Colonic mucosa (tissue), 4 donors: ENCODE results near the gene ERI3. TPM values are rescaled to one million over a fixed set of nuclear protein-coding genes. Genes with fewer than 3 reads are reported as not detected.

Source experiments
- DNase-seq: peaks from one replicate; pipeline ENCODE4 v3.0.0-alpha.2; 2020
- H3K27ac ChIP-seq: fragments of 200-600 bp; one replicate; pipeline ENCODE4 v1.8.0; 2021
- H3K27me3 ChIP-seq: fragments of 200-600 bp; one replicate; pipeline ENCODE4 v1.8.0; 2021
- H3K36me3 ChIP-seq: fragments of 200-600 bp; one replicate; pipeline ENCODE4 v1.8.0; 2021
- H3K4me1 ChIP-seq: fragments of 200-600 bp; one replicate; pipeline ENCODE4 v1.8.0; 2021; ENCODE audit warnings: mild to moderate bottlenecking
- H3K4me3 ChIP-seq: fragments of 200-600 bp; one replicate; pipeline ENCODE4 v1.8.0; 2021
- H3K9ac ChIP-seq, 2 donors: one replicate each; pipeline ENCODE4 v1.7.0; 2013; ENCODE audit warnings: control low read depth in 2 of 2, low read depth in 2 of 2, low read length in 2 of 2
- H3K9me3 ChIP-seq: fragments of 200-600 bp; one replicate; pipeline ENCODE4 v1.8.0; 2021
- intact Hi-C: fragments of 100-400 bp; cut with DNase I; formaldehyde crosslinking; loops from one replicate; pipeline ENCODE4 v1.14.1; 2022
- total RNA-seq, 2 donors: library from RNA; stranded (reverse); fragmentation: NEBNext Ultra II Directional in 1 of 2; extraction: Animal tissue kit (Norgen Biotek cat#: 25700) in 1 of 2; gene quantifications; one replicate each; pipeline ENCODE4 v1.2.1, GENCODE V29; 2021
- TF ChIP-seq, protein P1 (sequence below): fragments of 200-600 bp; IDR thresholded peaks from one replicate; pipeline ENCODE4 v1.8.0; 2022; ENCODE audit warnings: antibody characterized with exemption, mild to moderate bottlenecking
- donor health status: healthy.
- donor health status: DM: no; HTN: no; CAD: no.
- donor health status: DM: no; HTN: no; CAD: no.

Gene ERI3
- total RNA-seq, 2 donors from 2014 or later = 29.7 to 58.2 TPM

DNA sequence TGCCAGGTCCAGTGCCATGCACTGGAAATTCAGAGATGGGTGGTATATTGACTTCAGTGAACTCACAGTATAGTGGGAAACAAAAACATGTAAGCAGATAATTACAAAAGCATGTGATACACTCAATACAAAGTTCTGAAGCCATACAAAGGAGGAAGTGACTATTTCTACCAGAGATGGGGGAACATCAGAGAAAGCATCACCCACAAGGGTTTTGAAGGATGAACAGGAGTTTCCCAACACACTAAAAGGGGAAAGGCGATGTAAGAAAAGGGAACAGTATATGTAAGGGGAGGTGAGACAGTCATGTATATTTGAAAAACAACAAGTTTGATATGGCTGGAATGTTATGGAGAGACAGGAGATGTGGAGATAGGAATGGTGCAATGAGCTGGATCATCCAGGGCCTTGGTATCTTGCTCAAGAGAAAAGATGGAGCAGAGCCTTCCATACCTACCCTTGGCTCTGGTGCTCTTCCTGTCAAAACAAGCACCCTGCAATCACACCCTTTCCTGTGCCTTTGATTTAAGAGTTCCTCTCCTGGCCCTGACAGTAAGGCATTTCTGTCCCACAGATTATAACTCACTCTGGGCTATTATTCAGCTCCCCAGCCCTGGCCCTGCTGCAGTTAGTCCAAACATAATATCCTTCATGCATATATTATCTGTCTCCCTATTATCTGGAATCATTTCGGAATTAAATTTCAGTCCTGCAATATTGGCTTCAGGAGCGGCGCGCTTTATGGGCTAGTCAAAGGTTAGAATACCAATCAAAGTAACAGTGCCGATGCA is 81.3 kb downstream of the ERI3 start:
- Histone ChIP-seq H3K9ac (no peak overlapping the region), H3K36me3 (no peaks in the 10 kb centered on the region), H3K9me3 (no peaks in the 10 kb centered on the region), H3K4me3 (no peak overlapping the region), H3K27ac (no peak overlapping the region), H3K4me1 (peaks cover 15% of the 10 kb centered on the region), H3K27me3 (no peaks in the 10 kb centered on the region)
- intact Hi-C loops = no loop called here
- TF ChIP-seq, protein P1, sequence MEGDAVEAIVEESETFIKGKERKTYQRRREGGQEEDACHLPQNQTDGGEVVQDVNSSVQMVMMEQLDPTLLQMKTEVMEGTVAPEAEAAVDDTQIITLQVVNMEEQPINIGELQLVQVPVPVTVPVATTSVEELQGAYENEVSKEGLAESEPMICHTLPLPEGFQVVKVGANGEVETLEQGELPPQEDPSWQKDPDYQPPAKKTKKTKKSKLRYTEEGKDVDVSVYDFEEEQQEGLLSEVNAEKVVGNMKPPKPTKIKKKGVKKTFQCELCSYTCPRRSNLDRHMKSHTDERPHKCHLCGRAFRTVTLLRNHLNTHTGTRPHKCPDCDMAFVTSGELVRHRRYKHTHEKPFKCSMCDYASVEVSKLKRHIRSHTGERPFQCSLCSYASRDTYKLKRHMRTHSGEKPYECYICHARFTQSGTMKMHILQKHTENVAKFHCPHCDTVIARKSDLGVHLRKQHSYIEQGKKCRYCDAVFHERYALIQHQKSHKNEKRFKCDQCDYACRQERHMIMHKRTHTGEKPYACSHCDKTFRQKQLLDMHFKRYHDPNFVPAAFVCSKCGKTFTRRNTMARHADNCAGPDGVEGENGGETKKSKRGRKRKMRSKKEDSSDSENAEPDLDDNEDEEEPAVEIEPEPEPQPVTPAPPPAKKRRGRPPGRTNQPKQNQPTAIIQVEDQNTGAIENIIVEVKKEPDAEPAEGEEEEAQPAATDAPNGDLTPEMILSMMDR = no peak
- no peak for DNase-seq

DNA sequence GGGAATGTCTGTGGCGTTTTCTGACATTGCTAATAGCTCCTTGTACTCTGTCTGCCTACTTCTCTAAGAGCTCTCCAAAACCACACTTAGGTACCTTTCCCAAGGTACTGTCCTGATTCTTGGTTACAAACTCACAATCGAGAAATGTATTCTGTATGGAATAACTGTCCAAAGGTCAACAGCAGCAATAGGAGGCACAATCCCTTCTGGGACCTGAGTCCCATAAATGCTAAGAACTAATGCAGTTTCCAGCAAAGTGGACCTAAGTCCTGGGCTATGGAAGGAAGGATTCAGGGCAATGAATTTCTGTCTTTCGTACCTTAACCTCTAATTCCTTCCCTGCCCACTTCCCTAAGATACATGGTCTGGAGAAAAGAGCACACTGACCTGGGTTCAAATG is 82.1 kb downstream of the ERI3 start:
- no peaks in the 10 kb centered on the region for H3K36me3 ChIP-seq
- H3K27ac ChIP-seq = no peak overlapping the region
- no peaks in the 10 kb centered on the region for H3K27me3 ChIP-seq
- H3K4me1 ChIP-seq = peaks cover 18% of the 10 kb centered on the region
- no peaks in the 10 kb centered on the region for H3K9me3 ChIP-seq
- DNase-seq = no peak
- H3K9ac ChIP-seq = peak overlapping the region in 1 of 2 donors; percentile 19
- intact Hi-C loops = no loop called here
- TF ChIP-seq, protein P1 = no peak
- H3K4me3 ChIP-seq = no peak overlapping the region

DNA sequence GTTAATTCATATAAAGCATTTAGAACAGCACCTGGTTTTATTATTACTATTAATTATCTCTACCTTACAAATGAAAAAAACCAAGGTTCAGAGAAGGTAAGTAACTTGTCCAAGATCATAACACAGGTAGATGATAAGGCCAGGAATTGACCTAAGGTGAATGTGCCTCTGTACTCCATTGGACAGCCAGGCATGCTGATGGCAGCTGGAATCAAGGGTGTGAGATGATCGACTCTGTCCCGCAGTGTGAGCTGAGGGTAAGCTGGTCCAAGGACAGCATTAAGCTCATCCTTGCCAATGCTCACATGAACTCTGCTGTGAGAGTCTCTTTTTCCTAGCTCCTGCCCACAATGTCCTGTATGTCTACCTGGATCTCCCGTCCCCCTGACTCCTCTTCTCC is 83.4 kb downstream of the ERI3 start:
- H3K27me3 ChIP-seq = no peaks in the 10 kb centered on the region
- no peaks in the 10 kb centered on the region for H3K9me3 ChIP-seq
- H3K36me3 ChIP-seq = no peaks in the 10 kb centered on the region
- peak overlapping the region; percentile 22 for H3K27ac ChIP-seq
- H3K4me1 ChIP-seq = peaks cover 18% of the 10 kb centered on the region
- no peak for DNase-seq
- H3K9ac ChIP-seq = no peak overlapping the region
- no peak overlapping the region for H3K4me3 ChIP-seq
- TF ChIP-seq, protein P1 = no peak
- intact Hi-C loops = no loop called here

DNA sequence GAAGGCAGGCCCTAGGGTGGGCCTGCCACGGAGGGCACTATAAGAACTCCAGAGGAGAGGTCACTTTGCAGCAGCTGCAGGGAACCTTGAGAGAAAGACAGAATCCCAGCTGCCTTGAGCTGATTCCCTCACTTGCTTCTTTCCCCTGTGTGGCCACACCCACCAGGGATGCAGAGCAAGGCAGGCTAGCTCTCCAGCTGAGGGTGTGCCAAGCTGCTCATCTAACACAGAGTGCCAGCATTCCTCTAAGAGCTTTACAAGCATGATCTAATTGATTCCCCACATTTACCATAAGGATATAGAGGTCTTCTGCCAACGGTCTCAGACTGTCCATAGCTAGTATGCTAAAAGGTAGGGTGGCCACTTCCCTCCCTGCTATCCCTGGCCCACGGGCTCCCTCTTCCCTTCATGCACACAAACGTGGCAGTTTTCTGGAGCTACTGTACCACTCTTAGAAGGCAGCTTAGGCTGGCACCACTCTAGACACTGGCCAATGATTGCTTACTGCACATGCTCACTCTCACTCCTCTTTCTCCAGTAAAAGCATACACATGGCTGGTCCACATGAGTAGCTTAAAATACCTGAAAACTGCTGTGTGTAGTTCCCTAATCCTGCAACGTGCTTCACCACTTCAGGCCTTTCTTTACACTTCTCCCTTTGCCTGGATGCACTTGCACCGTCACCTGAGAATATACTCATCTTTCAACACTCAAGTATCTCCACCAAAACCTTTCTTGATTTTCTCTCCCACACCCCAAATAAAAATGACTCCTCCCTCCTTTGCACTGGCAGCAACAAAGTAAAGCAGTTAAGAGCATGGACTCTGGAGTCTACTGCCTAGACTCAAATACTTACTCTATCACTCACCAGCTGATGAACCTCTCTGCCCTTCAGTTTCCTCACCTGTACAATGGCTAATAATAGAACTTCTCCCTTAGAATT is 84.1 kb downstream of the ERI3 start:
- Histone ChIP-seq H3K36me3 (no peaks in the 10 kb centered on the region), H3K9me3 (no peaks in the 10 kb centered on the region), H3K4me3 (no peak overlapping the region), H3K27me3 (no peaks in the 10 kb centered on the region), H3K9ac (peak overlapping the region in 1 of 2 donors; percentile 28), H3K27ac (peak overlapping the region; percentile 22), H3K4me1 (peaks cover 20% of the 10 kb centered on the region)
- intact Hi-C loops = no loop called here
- TF ChIP-seq, protein P1 = no peak
- DNase-seq = peak; percentile 80

DNA sequence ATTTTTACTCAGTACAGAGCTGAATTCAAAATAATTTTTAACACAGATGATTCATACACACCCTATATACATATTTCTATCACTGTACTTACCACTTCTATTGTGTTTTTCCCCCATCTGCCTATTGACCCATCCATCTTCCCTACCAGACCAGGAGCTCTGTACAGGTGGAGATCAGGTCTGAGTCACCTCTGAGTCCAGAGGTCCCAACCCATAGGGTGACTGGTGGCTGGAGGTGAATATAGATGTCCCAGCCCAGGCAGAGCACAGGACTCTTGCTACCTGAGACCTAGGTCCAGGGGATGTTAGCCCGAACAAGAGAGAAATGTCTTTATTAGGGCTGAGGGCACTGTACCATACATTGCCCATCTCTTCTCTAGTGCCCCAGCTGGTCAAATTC is 87.0 kb downstream of the ERI3 start:
- H3K4me3 ChIP-seq = no peak overlapping the region
- no peaks in the 10 kb centered on the region for H3K27me3 ChIP-seq
- peak overlapping the region; percentile 81 for H3K27ac ChIP-seq
- no peaks in the 10 kb centered on the region for H3K9me3 ChIP-seq
- H3K36me3 ChIP-seq = no peaks in the 10 kb centered on the region
- H3K4me1 ChIP-seq = peaks cover 30% of the 10 kb centered on the region
- TF ChIP-seq, protein P1 = no peak
- DNase-seq = no peak
- H3K9ac ChIP-seq = peak overlapping the region in 1 of 2 donors; percentile 30
- intact Hi-C loops = no loop called here
